Parathyroid adenoma (tissue), 2 donors: ENCODE data around the gene LGALS14.

ENCODE experiments used
- H2AFZ ChIP-seq: fragments of 300-600 bp; sonication (generic); one replicate; pipeline ENCODE4 v1.7.0; 2017; ENCODE audit warnings: antibody characterized with exemption, mild to moderate bottlenecking
- H3K27ac ChIP-seq: fragments of 300-600 bp; sonication (generic); one replicate; pipeline ENCODE4 v1.7.0; 2017
- H3K27me3 ChIP-seq: fragments of 300-600 bp; sonication (generic); one replicate; pipeline ENCODE4 v1.7.0; 2017; ENCODE audit warnings: low read length; ENCODE audit not compliant: control insufficient read depth, insufficient read depth
- H3K36me3 ChIP-seq: fragments of 300-600 bp; sonication (generic); one replicate; pipeline ENCODE4 v1.7.0; 2017; ENCODE audit warnings: low read length; ENCODE audit not compliant: control insufficient read depth, insufficient read depth
- H3K4me1 ChIP-seq: fragments of 300-600 bp; sonication (generic); one replicate; pipeline ENCODE4 v1.7.0; 2017; ENCODE audit warnings: control low read depth
- H3K4me2 ChIP-seq: fragments of 300-600 bp; sonication (generic); one replicate; pipeline ENCODE4 v1.7.0; 2017; ENCODE audit warnings: low read length
- H3K4me3 ChIP-seq: fragments of 300-600 bp; sonication (generic); one replicate; pipeline ENCODE4 v1.7.0; 2017; ENCODE audit warnings: low read depth, low read length
- H3K79me2 ChIP-seq: fragments of 300-600 bp; sonication (generic); one replicate; pipeline ENCODE4 v1.7.0; 2017; ENCODE audit warnings: control low read depth
- H3K9ac ChIP-seq: fragments of 300-600 bp; sonication (generic); one replicate; pipeline ENCODE4 v1.7.0; 2017; ENCODE audit warnings: mild to moderate bottlenecking
- H3K9me3 ChIP-seq: fragments of 300-600 bp; sonication (generic); one replicate; pipeline ENCODE4 v1.7.0; 2017; ENCODE audit warnings: low read length; ENCODE audit not compliant: control insufficient read depth
- CTCF ChIP-seq: fragments of 300-600 bp; sonication (generic); IDR thresholded peaks from one replicate; pipeline ENCODE4 v1.7.0; 2017; ENCODE audit warnings: antibody characterized with exemption, mild to moderate bottlenecking
- donor health status: primary hyperparathyroidism.

Gene LGALS14

DNA sequence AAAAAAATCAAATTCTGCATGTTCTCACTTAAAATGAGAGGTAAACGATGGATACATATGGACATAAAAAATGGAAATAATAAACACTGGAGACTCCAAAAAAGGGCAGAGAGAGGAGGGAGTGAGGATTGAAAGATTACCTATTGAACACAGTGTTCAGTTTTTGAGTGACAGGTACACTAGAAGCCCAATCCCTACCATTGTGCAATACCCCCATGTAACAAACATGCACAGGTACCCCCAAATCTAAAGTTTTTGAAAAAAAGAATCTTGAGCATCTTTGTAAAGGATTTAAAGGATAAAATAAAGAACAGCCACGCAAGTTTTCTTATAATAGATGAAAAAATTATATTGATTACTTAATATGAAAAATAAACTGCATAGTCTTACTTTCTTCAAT is 50.3 kb downstream of the LGALS14 start:
- no peaks in the 10 kb centered on the region for H3K36me3 ChIP-seq

GRCh38 chr19:39754971-39755370 is 50.7 kb downstream of the LGALS14 start:
- Histone ChIP-seq H2AFZ (no peak overlapping the region), H3K4me1 (no peaks in the 10 kb centered on the region), H3K27me3 (no peaks in the 10 kb centered on the region), H3K27ac (no peak overlapping the region), H3K79me2 (no peaks in the 10 kb centered on the region), H3K4me2 (no peak overlapping the region), H3K4me3 (no peak overlapping the region), H3K9me3 (no peaks in the 10 kb centered on the region), H3K36me3 (no peaks in the 10 kb centered on the region), H3K9ac (no peak overlapping the region)
- TF ChIP-seq CTCF: no peak

More for the DNA sequence above, 50.3 kb downstream of the LGALS14 start:
- no peaks in the 10 kb centered on the region for H3K79me2 ChIP-seq
- no peak for TF ChIP-seq CTCF
- no peaks in the 10 kb centered on the region for H3K4me1 ChIP-seq
- H3K27ac ChIP-seq: no peak overlapping the region
- no peaks in the 10 kb centered on the region for H3K9me3 ChIP-seq
- no peak overlapping the region for H3K9ac ChIP-seq
- no peak overlapping the region for H3K4me2 ChIP-seq
- no peak overlapping the region for H2AFZ ChIP-seq
- H3K27me3 ChIP-seq: no peaks in the 10 kb centered on the region
- no peak overlapping the region for H3K4me3 ChIP-seq
